ENCODE results near the gene NRIP3.
"Not testable (repeated sequence)": the region's sequence is repeated elsewhere in the genome, so short reads cannot be mapped to it uniquely, and the experiment has no call there.

The NRIP3 gene

GRCh38 chr11:8964324-8965320 is 39.2 kb downstream of the NRIP3 start, which contains the start of gene TMEM9B:
TMEM9B (minus strand) TSS chr11:8964442; CDS start chr11:8964313, 129 bp downstream.
- peak; percentile 93 for DNase-seq

- peak; percentile 91 for DNase-seq
These were observed 40.1 kb downstream of the NRIP3 start for GRCh38 chr11:8963569-8964323.

GRCh38 chr11:8962841-8963240 is 41.0 kb downstream of the NRIP3 start:
- DNase-seq = no peak

- DNase-seq = no peak
These were observed 42.4 kb downstream of the NRIP3 start for GRCh38 chr11:8961401-8961800.

GRCh38 chr11:8959546-8960166 is 44.1 kb downstream of the NRIP3 start:
- DNase-seq = no peak

- no peak for DNase-seq
These were observed 46.9 kb downstream of the NRIP3 start for GRCh38 chr11:8956860-8957259.

GRCh38 chr11:8948886-8949285 is 54.9 kb downstream of the NRIP3 start:
- DNase-seq = no peak

- no peak for DNase-seq
These were observed 56.4 kb downstream of the NRIP3 start for GRCh38 chr11:8947230-8947943.

- DNase-seq = no peak
These were observed 61.2 kb downstream of the NRIP3 start, which contains the start of gene ASCL3 for GRCh38 chr11:8942518-8943066. ASCL3 (minus strand) TSS chr11:8943016; CDS start chr11:8938161, 4,855 bp downstream.

GRCh38 chr11:8941341-8942103 is 62.3 kb downstream of the NRIP3 start:
- DNase-seq = no peak

GRCh38 chr11:8937659-8938058 is 66.1 kb downstream of the NRIP3 start:
- DNase-seq = no peak

- no peak for DNase-seq
These were observed 66.6 kb downstream of the NRIP3 start for GRCh38 chr11:8937159-8937558.

GRCh38 chr11:8935789-8936188 is 68.0 kb downstream of the NRIP3 start:
- not testable (repeated sequence) for DNase-seq

- DNase-seq = no peak
These were observed 68.9 kb downstream of the NRIP3 start for GRCh38 chr11:8934742-8935488.

GRCh38 chr11:8933931-8934330 is 69.9 kb downstream of the NRIP3 start:
- DNase-seq = no peak

- DNase-seq = no peak
These were observed 71.1 kb downstream of the NRIP3 start, which contains the start of gene C11orf16 for GRCh38 chr11:8932564-8933180. C11orf16 (minus strand) TSS chr11:8932947; CDS start chr11:8932308, 639 bp downstream.
